ENCODE data around the gene DEPDC7.

DNA sequence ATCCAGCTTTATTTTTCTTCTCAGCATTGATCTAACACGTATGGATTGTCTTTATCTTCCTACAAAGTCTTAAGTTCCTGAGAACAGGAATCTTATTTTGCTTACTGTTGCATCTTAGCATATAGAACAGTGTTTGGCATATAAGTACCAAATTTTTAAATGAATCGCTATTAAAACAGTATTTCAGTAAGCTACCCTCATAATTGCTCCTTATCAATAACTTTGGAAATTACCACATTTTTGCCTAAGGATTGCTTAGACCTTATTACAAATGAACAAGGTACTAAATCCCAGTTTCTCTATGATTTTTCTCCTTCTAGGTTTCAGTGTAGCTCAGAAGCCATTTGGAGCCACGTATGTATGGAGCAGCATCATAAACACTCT lies 9.7 kb downstream of the DEPDC7 start:
- TF ChIP-seq POLR2A (IDR thresholded peaks at IDR 0.05; ENCODE audit: low read depth, low read length) (no peak), MAFK (IDR thresholded peaks at IDR 0.05; ENCODE audit: low read depth, low read length) (no peak), RAD21 (IDR thresholded peaks at IDR 0.05; ENCODE audit: low read length) (no peak), SMC3 (IDR thresholded peaks at IDR 0.05; ENCODE audit: low read depth, low read length) (no peak), FOS (IDR thresholded peaks at IDR 0.05; ENCODE audit: low read depth, low read length) (no peak), RCOR1 (IDR thresholded peaks at IDR 0.05; ENCODE audit: insufficient replicate concordance, low read length) (no peak)
- TF ChIP-seq, protein P1, sequence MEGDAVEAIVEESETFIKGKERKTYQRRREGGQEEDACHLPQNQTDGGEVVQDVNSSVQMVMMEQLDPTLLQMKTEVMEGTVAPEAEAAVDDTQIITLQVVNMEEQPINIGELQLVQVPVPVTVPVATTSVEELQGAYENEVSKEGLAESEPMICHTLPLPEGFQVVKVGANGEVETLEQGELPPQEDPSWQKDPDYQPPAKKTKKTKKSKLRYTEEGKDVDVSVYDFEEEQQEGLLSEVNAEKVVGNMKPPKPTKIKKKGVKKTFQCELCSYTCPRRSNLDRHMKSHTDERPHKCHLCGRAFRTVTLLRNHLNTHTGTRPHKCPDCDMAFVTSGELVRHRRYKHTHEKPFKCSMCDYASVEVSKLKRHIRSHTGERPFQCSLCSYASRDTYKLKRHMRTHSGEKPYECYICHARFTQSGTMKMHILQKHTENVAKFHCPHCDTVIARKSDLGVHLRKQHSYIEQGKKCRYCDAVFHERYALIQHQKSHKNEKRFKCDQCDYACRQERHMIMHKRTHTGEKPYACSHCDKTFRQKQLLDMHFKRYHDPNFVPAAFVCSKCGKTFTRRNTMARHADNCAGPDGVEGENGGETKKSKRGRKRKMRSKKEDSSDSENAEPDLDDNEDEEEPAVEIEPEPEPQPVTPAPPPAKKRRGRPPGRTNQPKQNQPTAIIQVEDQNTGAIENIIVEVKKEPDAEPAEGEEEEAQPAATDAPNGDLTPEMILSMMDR (conservative IDR thresholded peaks at IDR 0.05; ENCODE audit: low read depth, low read length): no peak

Data from IMR-90 (cell line).